GM21576 (cell line): ENCODE measurements around the gene SYK.

Experiments used
- ATAC-seq: cut with Tn5 transposase; IDR thresholded peaks from one replicate; pipeline ENCODE4 v1.9.1; 2021; ENCODE audit warnings: mild to moderate bottlenecking, moderate library complexity; ENCODE audit not compliant: unreplicated experiment

The SYK gene

GRCh38 chr9:90821697-90822096 is 20.1 kb downstream of the SYK start:
- no peak for ATAC-seq

GRCh38 chr9:90822866-90823265 is 21.2 kb downstream of the SYK start:
- ATAC-seq, result no peak

DNA sequence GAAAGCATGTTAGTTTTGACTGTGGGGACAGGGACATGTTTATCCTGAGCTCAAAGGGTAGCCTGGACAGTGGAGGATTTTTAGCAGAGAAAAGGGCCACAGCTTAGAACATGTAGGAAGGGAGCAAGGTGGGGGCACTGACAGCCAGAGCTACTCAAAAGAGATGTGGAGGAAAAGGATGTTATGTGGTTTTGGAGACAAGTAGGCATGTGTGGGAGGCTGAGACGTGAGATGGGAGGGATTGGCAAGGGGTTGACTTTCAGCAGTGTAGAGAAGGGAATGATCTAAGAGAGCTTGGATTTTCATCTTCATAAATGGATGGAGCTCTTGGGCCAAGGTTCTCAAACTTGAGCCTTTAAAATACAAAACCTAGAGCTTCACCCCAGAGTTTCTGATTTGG is 24.0 kb downstream of the SYK start:
- no peak for ATAC-seq

- no peak for ATAC-seq
These were observed 24.9 kb downstream of the SYK start for GRCh38 chr9:90826326-90827020.

GRCh38 chr9:90827181-90827871 is 25.7 kb downstream of the SYK start:
- peak; percentile 60 for ATAC-seq

DNA sequence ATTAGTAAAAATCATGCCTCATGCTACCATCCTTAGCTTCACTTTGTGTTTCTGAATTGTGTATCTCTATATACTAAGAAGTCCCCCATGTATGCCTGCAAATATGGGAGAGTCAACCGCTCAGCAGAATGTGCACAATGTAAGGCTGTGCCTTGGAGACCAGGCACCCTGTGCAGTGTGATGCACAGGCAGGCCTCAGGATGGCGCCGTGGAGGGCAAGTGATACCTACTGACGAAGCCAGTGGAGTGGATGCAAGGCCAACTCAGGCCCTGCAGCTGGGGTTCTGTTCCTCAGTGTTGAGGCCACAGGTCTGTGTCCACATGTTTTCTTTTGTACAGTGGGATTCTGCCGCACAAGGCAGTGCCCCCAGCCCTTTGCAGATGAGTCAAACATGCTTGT is 28.4 kb downstream of the SYK start:
- ATAC-seq, result no peak

DNA sequence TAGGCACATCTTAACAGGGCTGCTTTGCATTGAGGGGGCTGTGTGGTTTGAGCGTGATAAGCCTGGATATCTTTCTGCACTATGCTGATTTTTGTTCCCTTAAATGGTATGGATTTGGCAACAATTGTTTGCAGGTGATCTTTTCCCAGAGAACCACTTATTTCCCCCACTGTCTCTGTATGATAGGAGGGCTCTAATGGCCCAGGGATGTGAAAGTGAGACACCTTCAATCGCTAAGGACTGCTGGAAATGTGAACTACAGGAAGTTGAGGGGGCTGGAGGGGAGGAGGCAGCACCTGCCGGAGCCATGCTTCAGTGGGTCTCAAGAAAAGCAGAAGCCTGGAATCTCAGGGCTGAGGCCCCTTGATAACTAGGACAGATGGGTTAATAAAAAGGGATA is 29.4 kb downstream of the SYK start:
- ATAC-seq, result peak; percentile 40

- no peak for ATAC-seq
These were observed 30.6 kb downstream of the SYK start for GRCh38 chr9:90832261-90832660.

DNA sequence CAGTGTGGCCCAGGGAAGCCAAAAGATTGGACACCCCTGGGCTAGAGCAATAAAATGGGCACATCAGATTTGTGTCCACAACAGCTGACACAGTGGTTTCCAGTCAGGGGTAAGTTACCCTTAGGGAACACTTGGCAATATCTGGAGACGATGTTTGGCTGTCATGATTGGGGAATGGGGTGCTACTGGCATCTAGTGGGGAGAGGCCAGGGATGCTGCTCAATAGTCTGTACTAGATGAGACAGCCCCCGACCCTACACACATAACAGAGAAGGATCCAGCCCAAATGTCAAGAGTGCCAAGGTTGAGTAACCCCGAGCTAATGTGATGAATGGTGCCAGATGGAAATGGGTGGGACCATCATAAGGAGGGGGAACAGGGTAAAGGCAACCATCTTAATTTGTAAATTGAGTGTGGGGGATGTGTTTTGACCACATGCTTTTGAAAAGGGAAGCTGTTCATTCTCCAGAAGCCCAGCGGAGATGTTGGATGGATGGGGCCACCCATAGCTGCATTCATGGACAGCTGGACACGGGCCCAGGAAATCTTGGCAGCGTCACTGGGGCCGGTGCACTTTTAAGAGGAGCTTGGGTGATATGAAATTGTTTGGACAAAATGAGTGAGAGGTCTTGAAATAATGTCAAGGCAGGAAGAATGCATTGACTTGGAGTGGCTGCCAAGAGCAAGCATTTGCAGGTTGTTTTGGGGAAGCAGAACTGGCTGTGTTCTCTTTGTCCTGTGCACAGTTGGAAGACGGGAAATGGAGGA is 33.4 kb downstream of the SYK start:
- ATAC-seq, result no peak

GRCh38 chr9:90836411-90837080 is 34.9 kb downstream of the SYK start:
- no peak for ATAC-seq

GRCh38 chr9:90838098-90838497 is 36.5 kb downstream of the SYK start:
- no peak for ATAC-seq

GRCh38 chr9:90838581-90839154 is 37.0 kb downstream of the SYK start:
- ATAC-seq, result no peak

DNA sequence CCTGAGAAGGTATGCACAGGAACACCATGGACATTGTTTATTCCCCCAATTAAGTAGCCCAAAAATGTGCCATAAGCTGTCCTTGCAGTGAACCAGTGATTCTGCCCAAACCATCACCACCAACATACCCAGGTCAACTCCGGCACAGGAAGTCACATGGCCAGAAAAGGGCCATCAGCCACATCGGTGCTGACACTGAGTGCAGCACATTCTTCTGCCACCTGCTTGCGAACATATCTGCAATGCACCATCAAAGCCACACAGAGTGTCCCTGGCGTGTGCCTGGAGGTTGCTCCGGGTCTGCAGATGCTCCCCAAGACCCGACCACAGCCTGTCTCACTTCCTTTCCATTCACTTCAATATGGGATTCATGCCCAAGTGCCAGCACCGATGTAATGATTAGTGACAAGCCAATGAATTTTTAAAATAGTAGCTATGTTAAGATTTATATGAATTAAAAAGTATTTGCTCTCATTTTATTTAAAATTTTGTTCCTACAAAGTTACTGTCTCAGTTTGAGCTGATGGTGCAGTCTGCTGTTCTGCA is 37.6 kb downstream of the SYK start:
- peak; percentile 67 for ATAC-seq

DNA sequence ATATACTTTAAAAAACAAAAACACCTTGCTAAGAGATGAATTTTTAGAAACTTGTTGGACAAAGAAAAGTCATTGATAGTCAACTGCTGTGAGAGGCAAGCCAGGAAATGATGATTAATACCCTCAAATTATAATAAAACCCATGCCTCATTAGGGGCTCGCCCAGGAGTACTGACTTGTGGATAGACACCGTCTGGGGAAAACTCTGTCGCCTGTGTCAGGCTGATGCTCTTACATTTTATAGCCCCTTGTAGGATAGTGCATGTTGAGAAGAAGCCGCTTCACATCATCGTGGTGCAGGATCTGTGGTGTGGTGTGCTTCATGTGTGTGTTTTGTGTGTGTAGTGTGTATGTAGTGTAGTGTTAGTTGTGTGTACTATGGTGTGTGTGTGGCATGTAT is 39.1 kb downstream of the SYK start:
- ATAC-seq, result no peak

DNA sequence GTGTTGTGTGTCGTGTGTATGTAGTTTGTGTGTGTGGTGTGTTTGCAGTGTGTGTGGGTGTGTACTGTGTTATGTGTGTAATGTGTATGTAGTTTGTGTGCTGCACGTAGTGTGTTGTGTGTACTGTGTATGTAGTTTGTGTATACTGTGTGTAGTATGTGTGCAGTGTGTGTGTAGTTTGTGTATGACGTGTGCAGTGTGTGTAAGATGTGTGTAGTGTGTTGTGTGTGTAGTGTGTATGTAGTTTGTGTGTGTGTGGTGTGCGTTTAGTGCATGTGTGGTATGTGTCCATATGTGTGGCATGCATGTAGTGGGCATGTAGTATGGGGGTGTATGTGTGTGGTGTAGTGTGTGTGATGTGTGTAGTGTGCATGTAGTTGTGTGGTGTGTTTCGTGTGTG is 39.6 kb downstream of the SYK start:
- ATAC-seq, result no peak

DNA sequence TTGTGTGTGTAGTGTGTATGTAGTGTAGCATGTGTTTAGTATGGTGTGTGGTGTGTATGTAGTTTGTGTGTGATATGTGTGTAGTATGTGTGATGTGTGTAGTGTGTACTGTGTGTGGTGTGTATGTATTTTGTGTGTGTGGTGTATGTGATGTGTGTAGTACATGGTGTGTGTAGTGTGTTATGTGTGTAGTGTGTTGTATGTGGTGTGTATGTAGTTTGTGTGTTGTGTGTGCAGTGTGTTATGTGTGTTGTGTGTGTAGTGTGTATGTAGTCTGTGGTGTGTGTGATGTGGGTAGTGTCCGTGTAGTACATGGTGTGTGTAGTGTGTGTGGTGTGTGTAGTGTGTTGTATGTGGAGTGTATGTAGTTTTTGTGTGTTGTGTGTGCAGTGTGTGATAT is 40.0 kb downstream of the SYK start:
- ATAC-seq, result no peak

DNA sequence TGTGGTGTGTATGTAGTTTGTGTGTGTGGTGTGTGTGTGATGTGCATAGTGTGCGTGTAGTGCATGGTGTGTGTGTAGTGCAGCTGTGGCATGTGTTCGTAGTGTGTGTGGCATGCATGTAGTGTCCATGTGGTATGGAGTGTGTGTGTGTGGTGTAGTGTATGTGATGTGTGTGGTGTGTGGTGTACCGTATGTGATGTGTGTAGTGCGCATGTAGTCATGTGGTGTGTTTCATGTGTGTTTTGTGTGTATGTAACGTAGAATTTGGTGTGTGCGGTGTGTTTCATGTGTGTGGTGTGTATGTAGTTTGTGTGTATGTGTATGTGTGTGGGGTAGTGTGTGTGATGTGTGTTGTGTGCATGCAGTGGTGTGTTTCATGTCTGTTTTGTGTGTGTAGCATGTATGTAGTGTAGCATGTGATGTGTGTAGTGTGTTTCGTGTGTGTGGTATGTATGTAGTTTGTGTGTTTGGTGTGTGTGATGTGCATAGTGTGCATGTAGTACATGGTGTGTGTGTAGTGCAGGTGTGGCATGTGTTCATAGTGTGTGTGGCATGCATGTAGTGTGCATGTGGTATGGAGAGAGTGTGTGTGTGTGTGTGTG is 40.7 kb downstream of the SYK start:
- ATAC-seq, result no peak

GRCh38 chr9:90842996-90843395 is 41.4 kb downstream of the SYK start:
- no peak for ATAC-seq

DNA sequence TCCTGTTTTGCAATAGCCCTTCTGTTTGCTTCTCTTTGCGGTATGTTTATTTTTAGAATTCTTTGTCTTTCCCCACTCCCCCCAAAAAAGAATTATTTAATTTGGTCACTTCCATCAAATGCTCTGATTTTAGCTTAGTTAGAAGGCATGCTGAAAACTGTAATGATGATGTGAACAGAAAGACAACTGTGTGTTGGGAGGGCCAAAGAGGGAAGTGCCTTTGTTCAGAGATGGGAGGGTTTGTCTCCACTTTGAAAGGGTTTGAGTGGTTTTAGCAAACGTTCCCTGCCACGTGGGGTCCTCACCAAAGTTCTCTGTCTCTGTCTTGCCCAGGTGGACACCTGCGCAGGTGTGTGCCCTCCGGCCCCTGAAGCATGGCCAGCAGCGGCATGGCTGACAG is 41.9 kb downstream of the SYK start:
- no peak for ATAC-seq

GRCh38 chr9:90844326-90844725 is 42.7 kb downstream of the SYK start:
- no peak for ATAC-seq
